ENCODE measurements around the gene CLEC20A. TPM values are rescaled to one million over a fixed set of nuclear protein-coding genes. Genes with fewer than 3 reads are reported as not detected.

CLEC20A gene
- total RNA-seq, 1 experiment from 2014 or later = not detected

DNA sequence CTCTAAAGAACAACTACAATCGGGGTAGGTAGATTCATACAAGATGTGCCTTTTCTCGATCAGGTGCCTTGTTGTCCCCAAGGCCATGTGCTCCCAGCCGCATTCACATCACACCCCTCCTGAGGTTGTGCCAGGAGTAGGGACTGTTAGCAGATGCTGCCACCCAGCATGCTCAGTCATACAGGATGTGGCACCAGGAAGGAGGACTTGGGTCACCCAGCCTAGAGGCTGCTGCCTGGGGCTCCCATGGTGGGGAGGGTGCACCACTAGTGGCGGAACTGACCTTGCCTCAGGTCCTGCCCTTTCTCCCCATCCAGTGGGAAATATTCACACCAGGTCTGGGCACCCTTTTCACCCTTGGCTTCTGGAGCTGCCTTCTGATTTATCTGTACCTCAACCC, 24.5 kb upstream of the CLEC20A start:
- Histone ChIP-seq H3K4me1 (ENCODE audit: low read length) (no peaks in the 10 kb centered on the region), H3K4me2 (ENCODE audit: low read depth, low read length, poor library complexity, severe bottlenecking) (no peak overlapping the region), H3K9ac (ENCODE audit: low read length) (no peak overlapping the region), H3K27ac (ENCODE audit: low read length) (no peak overlapping the region), H3K27me3 (ENCODE audit: low read length) (no peaks in the 10 kb centered on the region), H4K20me1 (ENCODE audit: insufficient read depth, low read depth, low read length) (no peaks in the 10 kb centered on the region), H3K9me3 (ENCODE audit: low read length) (no peaks in the 10 kb centered on the region), H3K4me3 (ENCODE audit: low read length) (no peak overlapping the region), H3K79me2 (ENCODE audit: low read length) (no peaks in the 10 kb centered on the region), H3K36me3 (ENCODE audit: insufficient read depth, low read length) (no peaks in the 10 kb centered on the region), H3K9me2 (replicated peaks; ENCODE audit: insufficient read depth, low read length) (no peaks in the 10 kb centered on the region), H2AFZ (ENCODE audit: low read length) (no peak overlapping the region)
- DNase-seq = no peak

DNA sequence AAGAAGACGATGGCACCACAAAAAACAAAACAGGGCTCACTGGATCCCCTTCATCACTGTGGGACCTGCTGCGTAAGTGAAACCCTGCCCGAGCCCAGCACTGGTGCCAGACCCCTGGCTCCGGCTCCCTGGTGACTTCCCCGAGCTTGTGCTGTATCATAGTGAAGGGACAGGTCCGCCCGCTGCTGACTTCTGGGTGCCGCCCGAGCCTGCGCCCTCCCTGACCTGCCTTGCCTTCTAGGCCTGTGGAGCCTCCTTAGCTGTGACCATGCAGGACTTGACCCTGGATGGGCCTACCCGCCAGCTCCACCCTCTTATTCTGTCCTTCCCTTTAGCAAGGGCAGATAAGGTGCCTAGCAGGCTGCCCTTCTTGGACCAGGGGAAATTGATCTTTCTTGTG, 24.0 kb upstream of the CLEC20A start:
- H3K36me3 ChIP-seq (ENCODE audit: insufficient read depth, low read length) = no peaks in the 10 kb centered on the region
- no peaks in the 10 kb centered on the region for H3K9me2 ChIP-seq (replicated peaks; ENCODE audit: insufficient read depth, low read length)
- H3K79me2 ChIP-seq (ENCODE audit: low read length) = no peaks in the 10 kb centered on the region
- H3K9ac ChIP-seq (ENCODE audit: low read length) = no peak overlapping the region
- H4K20me1 ChIP-seq (ENCODE audit: insufficient read depth, low read depth, low read length) = no peaks in the 10 kb centered on the region
- H3K4me3 ChIP-seq (ENCODE audit: low read length) = no peak overlapping the region
- no peak overlapping the region for H2AFZ ChIP-seq (ENCODE audit: low read length)
- no peaks in the 10 kb centered on the region for H3K9me3 ChIP-seq (ENCODE audit: low read length)
- H3K4me1 ChIP-seq (ENCODE audit: low read length) = no peaks in the 10 kb centered on the region
- H3K27ac ChIP-seq (ENCODE audit: low read length) = no peak overlapping the region
- DNase-seq = no peak
- no peaks in the 10 kb centered on the region for H3K27me3 ChIP-seq (ENCODE audit: low read length)
- no peak overlapping the region for H3K4me2 ChIP-seq (ENCODE audit: low read depth, low read length, poor library complexity, severe bottlenecking)

DNA sequence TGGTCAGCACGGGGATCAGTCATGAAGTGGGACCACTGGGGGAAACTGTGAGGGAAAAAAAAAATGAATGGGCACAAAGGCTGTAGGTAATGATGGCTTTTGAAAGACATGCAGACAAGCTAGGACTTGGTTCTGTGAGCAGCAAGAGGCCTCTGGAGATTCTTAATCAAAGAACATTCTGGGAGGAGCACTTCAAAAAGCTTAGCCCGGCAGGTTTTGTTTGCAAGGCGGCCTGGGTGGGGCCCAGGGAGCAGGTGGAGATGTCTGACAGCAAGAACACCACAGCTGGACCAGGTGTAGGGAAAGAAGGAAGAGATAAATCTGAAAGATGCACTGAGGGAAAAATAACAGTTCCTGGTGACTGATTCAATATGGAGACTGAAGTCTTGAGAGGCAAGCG, 22.1 kb upstream of the CLEC20A start:
- H3K9me2 ChIP-seq (replicated peaks; ENCODE audit: insufficient read depth, low read length) = no peaks in the 10 kb centered on the region
- no peaks in the 10 kb centered on the region for H4K20me1 ChIP-seq (ENCODE audit: insufficient read depth, low read depth, low read length)
- no peaks in the 10 kb centered on the region for H3K27me3 ChIP-seq (ENCODE audit: low read length)
- H3K27ac ChIP-seq (ENCODE audit: low read length) = no peak overlapping the region
- H3K9ac ChIP-seq (ENCODE audit: low read length) = no peak overlapping the region
- H3K79me2 ChIP-seq (ENCODE audit: low read length) = no peaks in the 10 kb centered on the region
- H3K4me1 ChIP-seq (ENCODE audit: low read length) = no peaks in the 10 kb centered on the region
- no peak for DNase-seq
- H3K4me2 ChIP-seq (ENCODE audit: low read depth, low read length, poor library complexity, severe bottlenecking) = no peak overlapping the region
- H3K4me3 ChIP-seq (ENCODE audit: low read length) = no peak overlapping the region
- H3K9me3 ChIP-seq (ENCODE audit: low read length) = no peaks in the 10 kb centered on the region
- H2AFZ ChIP-seq (ENCODE audit: low read length) = no peak overlapping the region
- H3K36me3 ChIP-seq (ENCODE audit: insufficient read depth, low read length) = no peaks in the 10 kb centered on the region

DNA sequence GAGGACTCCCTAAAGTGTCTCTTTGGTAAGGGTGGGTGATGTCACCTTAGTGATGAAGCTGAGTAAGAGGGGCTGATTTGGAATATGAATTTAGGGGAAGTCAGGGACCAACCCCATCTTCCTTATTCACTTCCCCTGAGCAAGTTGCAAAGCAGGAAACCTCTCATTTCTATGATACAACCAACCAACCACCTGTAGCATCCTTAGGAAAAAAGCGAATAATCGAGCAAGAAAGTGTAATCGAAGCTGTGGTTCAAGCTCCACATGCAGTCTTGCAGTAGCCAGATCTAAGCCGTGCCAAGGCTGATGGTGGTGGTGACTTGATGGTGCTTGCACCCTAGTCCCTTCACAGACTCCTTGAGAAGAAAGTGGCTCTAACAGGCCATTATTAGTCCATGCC, 19.3 kb upstream of the CLEC20A start:
- H3K9me3 ChIP-seq (ENCODE audit: low read length) = no peaks in the 10 kb centered on the region
- H3K27ac ChIP-seq (ENCODE audit: low read length) = no peak overlapping the region
- no peaks in the 10 kb centered on the region for H3K36me3 ChIP-seq (ENCODE audit: insufficient read depth, low read length)
- no peak overlapping the region for H2AFZ ChIP-seq (ENCODE audit: low read length)
- no peaks in the 10 kb centered on the region for H3K4me1 ChIP-seq (ENCODE audit: low read length)
- H3K27me3 ChIP-seq (ENCODE audit: low read length) = no peaks in the 10 kb centered on the region
- DNase-seq = no peak
- H3K4me3 ChIP-seq (ENCODE audit: low read length) = no peak overlapping the region
- no peak overlapping the region for H3K4me2 ChIP-seq (ENCODE audit: low read depth, low read length, poor library complexity, severe bottlenecking)
- H4K20me1 ChIP-seq (ENCODE audit: insufficient read depth, low read depth, low read length) = no peaks in the 10 kb centered on the region
- H3K9me2 ChIP-seq (replicated peaks; ENCODE audit: insufficient read depth, low read length) = no peaks in the 10 kb centered on the region
- no peak overlapping the region for H3K9ac ChIP-seq (ENCODE audit: low read length)
- no peaks in the 10 kb centered on the region for H3K79me2 ChIP-seq (ENCODE audit: low read length)

DNA sequence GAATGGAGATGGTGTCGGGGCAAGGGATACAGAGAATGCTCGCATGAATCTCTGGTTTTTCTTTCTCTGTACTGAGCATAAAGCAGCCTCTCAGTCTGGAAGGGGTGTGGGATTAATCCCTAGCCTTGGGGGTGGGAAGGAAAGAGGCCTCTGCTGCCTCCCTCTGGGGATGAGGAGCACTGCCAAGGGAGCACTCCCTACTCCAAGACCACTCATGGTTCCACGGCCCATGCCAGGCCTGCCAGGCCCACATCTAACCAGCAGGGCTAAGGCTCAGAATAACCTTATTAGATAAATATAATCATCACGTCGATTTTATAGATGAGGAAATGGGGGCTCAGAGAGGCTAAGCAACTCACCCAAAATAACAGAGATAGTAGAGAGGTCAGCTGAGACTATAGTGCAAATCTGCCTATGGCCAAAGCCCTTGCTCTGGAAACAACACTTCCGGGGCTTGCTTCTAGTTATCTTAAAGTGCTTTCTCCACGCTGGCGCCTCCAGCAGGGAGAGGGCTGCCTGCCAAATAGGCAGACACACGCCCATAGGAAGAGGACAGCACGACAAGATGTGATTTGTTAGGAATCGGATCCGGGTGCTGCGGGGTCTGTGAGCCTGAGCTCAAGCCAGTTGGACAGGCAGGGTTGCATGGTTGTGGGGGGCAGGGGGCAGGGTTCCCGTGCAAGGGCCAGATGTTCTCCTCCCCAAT, 16.7 kb upstream of the CLEC20A start:
- Histone ChIP-seq H3K27ac (ENCODE audit: low read length) (no peak overlapping the region), H4K20me1 (ENCODE audit: insufficient read depth, low read depth, low read length) (no peaks in the 10 kb centered on the region), H3K9me2 (replicated peaks; ENCODE audit: insufficient read depth, low read length) (no peaks in the 10 kb centered on the region), H3K36me3 (ENCODE audit: insufficient read depth, low read length) (no peaks in the 10 kb centered on the region), H3K9me3 (ENCODE audit: low read length) (no peaks in the 10 kb centered on the region), H3K79me2 (ENCODE audit: low read length) (no peaks in the 10 kb centered on the region), H3K4me3 (ENCODE audit: low read length) (no peak overlapping the region), H3K9ac (ENCODE audit: low read length) (no peak overlapping the region), H2AFZ (ENCODE audit: low read length) (no peak overlapping the region), H3K4me2 (ENCODE audit: low read depth, low read length, poor library complexity, severe bottlenecking) (no peak overlapping the region), H3K27me3 (ENCODE audit: low read length) (no peaks in the 10 kb centered on the region), H3K4me1 (ENCODE audit: low read length) (no peaks in the 10 kb centered on the region)
- no peak for DNase-seq

DNA sequence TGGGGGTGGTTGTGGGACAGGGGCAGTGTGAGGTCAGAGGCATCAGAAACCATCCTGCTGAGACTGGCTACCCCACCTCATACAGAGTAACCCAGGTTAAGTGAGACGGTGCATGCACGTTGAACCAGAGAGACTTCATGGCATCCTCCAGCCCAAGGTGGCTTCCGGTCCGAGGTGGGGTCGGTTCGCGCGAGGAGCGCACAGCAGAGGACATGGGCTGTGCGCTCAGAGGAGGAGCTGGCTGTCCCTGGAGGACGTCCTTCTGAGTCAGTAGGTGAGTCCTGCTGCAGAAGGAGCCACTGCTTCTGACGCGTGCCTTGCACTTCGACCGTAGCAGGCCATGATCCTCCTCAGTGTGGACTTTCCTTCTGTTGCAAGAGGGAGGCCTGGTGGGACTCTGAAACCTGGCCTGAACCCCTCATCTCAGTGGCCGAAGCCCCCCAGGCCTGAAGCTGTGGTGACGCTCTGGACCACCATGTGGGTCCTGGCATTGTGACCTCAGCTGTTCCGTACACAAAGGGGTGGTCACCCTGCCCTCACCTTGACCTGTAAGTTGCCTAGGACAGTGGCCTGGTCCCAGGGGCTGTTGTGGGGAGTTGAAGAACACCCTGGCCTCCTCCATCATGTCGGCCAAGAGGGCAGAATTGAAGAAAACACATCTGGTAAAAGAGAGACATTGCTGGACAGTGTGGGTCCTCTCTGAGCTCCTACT, 16.0 kb upstream of the CLEC20A start, which contains the start of gene TEX35:
Gene TEX35, plus strand, starts transcription at position 544 of the 712 bp plus-strand sequence. Its CDS starts 80 bp downstream, at position 624.
- Histone ChIP-seq H3K27me3 (ENCODE audit: low read length) (no peaks in the 10 kb centered on the region), H3K9me2 (replicated peaks; ENCODE audit: insufficient read depth, low read length) (no peaks in the 10 kb centered on the region), H2AFZ (ENCODE audit: low read length) (no peak within 1 kb of the TSS), H3K27ac (ENCODE audit: low read length) (no peak within 1 kb of the TSS), H3K4me2 (ENCODE audit: low read depth, low read length, poor library complexity, severe bottlenecking) (no peak within 1 kb of the TSS), H3K36me3 (ENCODE audit: insufficient read depth, low read length) (no peaks in the 10 kb centered on the region), H4K20me1 (ENCODE audit: insufficient read depth, low read depth, low read length) (no peaks in the 10 kb centered on the region), H3K9me3 (ENCODE audit: low read length) (no peaks in the 10 kb centered on the region), H3K79me2 (ENCODE audit: low read length) (no peaks in the 10 kb centered on the region), H3K9ac (ENCODE audit: low read length) (no peak within 1 kb of the TSS), H3K4me3 (ENCODE audit: low read length) (no peak within 1 kb of the TSS), H3K4me1 (ENCODE audit: low read length) (no peaks in the 10 kb centered on the region)
- no peak for DNase-seq

DNA sequence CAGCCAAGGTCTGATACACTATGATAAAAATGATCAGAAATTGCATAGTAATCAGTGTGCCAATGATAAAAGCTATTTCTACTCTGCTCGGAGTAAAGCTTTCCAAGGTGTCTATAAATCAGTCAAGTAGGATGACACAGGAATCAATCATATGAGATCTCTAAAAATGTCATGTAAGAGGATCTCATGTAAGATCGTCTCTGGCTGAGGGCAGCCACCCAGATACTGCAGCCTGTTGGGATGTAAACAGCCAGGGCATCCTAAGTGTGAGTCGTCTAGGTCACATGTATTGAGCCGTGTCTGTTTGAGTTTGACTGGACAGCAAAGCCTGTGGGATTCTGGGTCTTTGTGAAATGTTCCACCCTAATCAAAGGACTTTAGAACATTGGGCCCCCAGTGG, 13.4 kb upstream of the CLEC20A start:
- DNase-seq = no peak
- Histone ChIP-seq H4K20me1 (ENCODE audit: insufficient read depth, low read depth, low read length) (no peaks in the 10 kb centered on the region), H3K4me1 (ENCODE audit: low read length) (no peaks in the 10 kb centered on the region), H2AFZ (ENCODE audit: low read length) (no peak overlapping the region), H3K9me3 (ENCODE audit: low read length) (no peaks in the 10 kb centered on the region), H3K4me3 (ENCODE audit: low read length) (no peak overlapping the region), H3K9me2 (replicated peaks; ENCODE audit: insufficient read depth, low read length) (no peaks in the 10 kb centered on the region), H3K27ac (ENCODE audit: low read length) (no peak overlapping the region), H3K9ac (ENCODE audit: low read length) (no peak overlapping the region), H3K36me3 (ENCODE audit: insufficient read depth, low read length) (no peaks in the 10 kb centered on the region), H3K4me2 (ENCODE audit: low read depth, low read length, poor library complexity, severe bottlenecking) (no peak overlapping the region), H3K79me2 (ENCODE audit: low read length) (no peaks in the 10 kb centered on the region), H3K27me3 (ENCODE audit: low read length) (no peaks in the 10 kb centered on the region)

DNA sequence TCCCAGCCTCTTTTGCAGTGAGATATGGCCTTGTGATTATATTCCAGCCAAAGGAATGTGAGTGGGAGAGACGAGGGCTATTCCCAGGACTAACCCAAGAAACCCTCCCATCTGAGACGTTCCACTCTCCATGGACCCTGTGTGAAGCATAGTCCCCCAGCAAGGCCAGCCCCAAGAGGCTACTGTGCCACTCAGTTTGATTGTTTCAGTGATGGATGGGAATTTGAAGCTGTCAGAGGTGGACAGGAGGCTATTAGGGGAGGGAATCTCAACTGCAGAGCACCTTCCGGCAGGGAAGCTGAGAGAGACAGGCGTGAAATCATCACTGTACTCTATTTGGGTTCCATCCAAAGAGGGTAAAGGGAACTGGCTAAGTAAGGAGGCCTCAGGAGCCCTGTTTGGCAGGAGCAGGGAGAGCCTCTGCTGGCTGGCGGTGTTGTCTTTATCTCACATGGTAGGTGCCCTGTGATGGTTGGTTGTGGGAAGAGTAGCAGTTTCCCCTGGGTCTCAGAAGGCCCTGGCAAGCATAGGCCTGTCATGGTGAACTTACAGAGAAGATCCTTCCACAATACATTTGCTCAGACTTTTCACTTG, 12.7 kb upstream of the CLEC20A start:
- no peaks in the 10 kb centered on the region for H3K9me2 ChIP-seq (replicated peaks; ENCODE audit: insufficient read depth, low read length)
- H3K9me3 ChIP-seq (ENCODE audit: low read length) = no peaks in the 10 kb centered on the region
- H3K79me2 ChIP-seq (ENCODE audit: low read length) = no peaks in the 10 kb centered on the region
- H3K4me3 ChIP-seq (ENCODE audit: low read length) = no peak overlapping the region
- H3K4me2 ChIP-seq (ENCODE audit: low read depth, low read length, poor library complexity, severe bottlenecking) = no peak overlapping the region
- no peaks in the 10 kb centered on the region for H3K27me3 ChIP-seq (ENCODE audit: low read length)
- H3K36me3 ChIP-seq (ENCODE audit: insufficient read depth, low read length) = no peaks in the 10 kb centered on the region
- H3K4me1 ChIP-seq (ENCODE audit: low read length) = no peaks in the 10 kb centered on the region
- no peak overlapping the region for H3K27ac ChIP-seq (ENCODE audit: low read length)
- H4K20me1 ChIP-seq (ENCODE audit: insufficient read depth, low read depth, low read length) = no peaks in the 10 kb centered on the region
- no peak overlapping the region for H2AFZ ChIP-seq (ENCODE audit: low read length)
- DNase-seq = no peak
- no peak overlapping the region for H3K9ac ChIP-seq (ENCODE audit: low read length)
